Lung (tissue), 16 donors: ENCODE results near the gene OR5H1. TPM values are rescaled to one million over a fixed set of nuclear protein-coding genes. Genes with fewer than 3 reads are reported as not detected.

Experiments used
- ATAC-seq: fragments of 200-7000 bp; cut with Tn5 transposase; one replicate; pipeline ENCODE4 v1.9.1; 2020; ENCODE audit warnings: moderate number of reproducible peaks; ENCODE audit not compliant: insufficient read depth, low FRiP score
- DNase-seq, 3 donors: peaks; one replicate each; pipeline ENCODE4 v3.0.0-alpha.2; 2013 to 2017
- H3K27ac ChIP-seq, 2 donors: one replicate each; pipeline ENCODE4 v1.5.1; 2013; ENCODE audit warnings: mild to moderate bottlenecking in 2 of 2, moderate library complexity in 2 of 2, control low read depth in 1 of 2, inconsistent platforms in 1 of 2, low read depth in 1 of 2, low read length in 1 of 2
- H3K27me3 ChIP-seq, 3 donors: one replicate each; pipeline ENCODE4 v1.5.1; 2013; ENCODE audit warnings: low read length in 2 of 3; ENCODE audit not compliant: control insufficient read depth in 3 of 3, insufficient read depth in 3 of 3
- H3K36me3 ChIP-seq, 4 donors: one replicate each; pipeline ENCODE4 v1.5.1; 2013; ENCODE audit warnings: low read length in 4 of 4, mild to moderate bottlenecking in 1 of 4, moderate library complexity in 1 of 4; ENCODE audit not compliant: control insufficient read depth in 4 of 4, insufficient read depth in 4 of 4
- H3K4me1 ChIP-seq, 5 donors: one replicate each; pipeline ENCODE4 v1.5.1; 2013; ENCODE audit warnings: low read length in 5 of 5, mild to moderate bottlenecking in 2 of 5, moderate library complexity in 1 of 5; ENCODE audit not compliant: control insufficient read depth in 5 of 5, insufficient read depth in 5 of 5
- H3K4me3 ChIP-seq: one replicate; pipeline ENCODE4 v1.5.1; 2013; ENCODE audit warnings: mild to moderate bottlenecking, control low read depth, moderate library complexity
- H3K9ac ChIP-seq, 2 donors: one replicate each; pipeline ENCODE4 v1.5.1; 2013; ENCODE audit warnings: low read length in 2 of 2, control low read depth in 1 of 2; ENCODE audit not compliant: insufficient read depth in 1 of 2
- H3K9me3 ChIP-seq, 4 donors: one replicate each; pipeline ENCODE4 v1.5.1; 2013; ENCODE audit warnings: low read length in 3 of 4, mild to moderate bottlenecking in 1 of 4, moderate library complexity in 1 of 4; ENCODE audit not compliant: control insufficient read depth in 4 of 4, insufficient read depth in 3 of 4
- WGBS, 2 donors: extraction: QIAGEN DNeasy Blood & Tissue Kit; methylation state at CpG; one replicate each; pipeline ENCODE4 v1.1.7; 2013; 5-methylcytosine and 5-hydroxymethylcytosine counted together
- long read RNA-seq, 5 donors: transcript quantifications; one replicate each; lab custom pipeline, GENCODE V29; 2026
- polyA plus RNA-seq, 2 donors: library from polyadenylated mRNA; stranded (reverse); fragments of 200-250 nt; gene quantifications; one replicate each; pipeline ENCODE4 v1.2.1, GENCODE V29; 2013
- total RNA-seq, 2 donors: library from RNA; depleted of rRNA in 1 of 2; stranded (reverse); fragments of >200 nt in 1 of 2; gene quantifications; one replicate each; pipeline ENCODE4 v1.2.1, GENCODE V29; 2014 to 2021
- TF ChIP-seq, protein P1 (sequence below): IDR thresholded peaks from 2 replicates; pipeline ENCODE4 v1.5.1; 2012; ENCODE audit warnings: mild to moderate bottlenecking; ENCODE audit errors: control extremely low read depth, extremely low read depth
- donor health status: control.
- donor health status: control.
- donor health status: Bipolar disorder and iron deficiency.
- donor health status: healthy.
- donor health status: DM: yes; HTN: yes; CAD: no.

OR5H1 gene
- total RNA-seq (not detected), polyA plus RNA-seq (not detected)
- long read RNA-seq, donor 1: 0 reads
- long read RNA-seq, donor 2: 0 reads
- long read RNA-seq, donor 3: 0 reads
- long read RNA-seq, donor 4: 0 reads
- long read RNA-seq, donor 5: 0 reads

DNA sequence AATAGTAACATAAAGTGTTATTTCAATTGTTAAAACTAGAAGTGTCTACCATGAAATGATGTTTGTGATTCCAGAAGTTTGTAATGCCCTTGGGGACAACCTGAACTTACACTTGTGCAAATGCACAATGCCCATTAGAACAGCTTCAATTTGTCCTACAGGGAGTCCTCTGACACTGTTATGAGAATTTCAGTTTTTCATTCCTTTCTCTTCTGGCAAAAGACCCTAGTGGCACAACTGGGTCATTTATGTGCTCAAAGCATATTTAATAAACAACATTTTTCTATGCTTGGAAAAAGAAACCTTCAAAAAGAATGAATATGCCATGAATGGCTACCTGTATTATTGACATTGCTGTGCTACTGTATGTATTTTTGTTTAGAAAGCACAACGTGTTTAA, at the start of gene OR5H1:
OR5H1 (plus strand) TSS at position 301 of the 400 bp plus-strand sequence. CDS start 1,977 bp downstream, outside the sequence.
- DNase-seq (no peak), ATAC-seq (no peak)
- TF ChIP-seq, protein P1, sequence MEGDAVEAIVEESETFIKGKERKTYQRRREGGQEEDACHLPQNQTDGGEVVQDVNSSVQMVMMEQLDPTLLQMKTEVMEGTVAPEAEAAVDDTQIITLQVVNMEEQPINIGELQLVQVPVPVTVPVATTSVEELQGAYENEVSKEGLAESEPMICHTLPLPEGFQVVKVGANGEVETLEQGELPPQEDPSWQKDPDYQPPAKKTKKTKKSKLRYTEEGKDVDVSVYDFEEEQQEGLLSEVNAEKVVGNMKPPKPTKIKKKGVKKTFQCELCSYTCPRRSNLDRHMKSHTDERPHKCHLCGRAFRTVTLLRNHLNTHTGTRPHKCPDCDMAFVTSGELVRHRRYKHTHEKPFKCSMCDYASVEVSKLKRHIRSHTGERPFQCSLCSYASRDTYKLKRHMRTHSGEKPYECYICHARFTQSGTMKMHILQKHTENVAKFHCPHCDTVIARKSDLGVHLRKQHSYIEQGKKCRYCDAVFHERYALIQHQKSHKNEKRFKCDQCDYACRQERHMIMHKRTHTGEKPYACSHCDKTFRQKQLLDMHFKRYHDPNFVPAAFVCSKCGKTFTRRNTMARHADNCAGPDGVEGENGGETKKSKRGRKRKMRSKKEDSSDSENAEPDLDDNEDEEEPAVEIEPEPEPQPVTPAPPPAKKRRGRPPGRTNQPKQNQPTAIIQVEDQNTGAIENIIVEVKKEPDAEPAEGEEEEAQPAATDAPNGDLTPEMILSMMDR: no peak
- no peak within 1 kb of the TSS for H3K4me3 ChIP-seq
- H3K4me1 ChIP-seq: no peaks in the 10 kb centered on the region
- H3K27ac ChIP-seq: no peak within 1 kb of the TSS
- no peaks in the 10 kb centered on the region for H3K9me3 ChIP-seq
- 66 to 83% methylated on average over 1 of the region's 1 CpG for WGBS, 2 donors
- H3K36me3 ChIP-seq: no peaks in the 10 kb centered on the region
- no peak within 1 kb of the TSS for H3K9ac ChIP-seq
- no peaks in the 10 kb centered on the region for H3K27me3 ChIP-seq

DNA sequence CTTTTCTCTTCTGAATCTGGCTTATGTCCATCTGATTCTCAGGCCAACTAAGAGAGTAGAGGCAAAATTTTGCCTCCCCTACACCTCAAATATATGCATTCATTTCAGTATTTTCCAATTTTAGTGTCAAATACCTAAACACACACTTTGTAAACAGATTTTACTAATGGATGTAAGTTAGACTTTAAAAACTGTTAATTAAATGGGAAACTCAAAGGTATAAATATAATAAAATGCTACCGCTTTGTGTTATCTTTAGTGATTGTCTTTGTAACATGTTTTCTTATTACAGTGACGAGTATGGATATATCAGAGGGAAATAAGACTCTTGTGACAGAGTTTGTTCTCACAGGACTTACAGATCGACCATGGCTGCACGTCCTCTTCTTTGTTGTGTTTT, 43.6 kb upstream of the OR5H1 start, which contains the start of gene OR5AC2:
OR5AC2 (plus strand) TSS at position 301 of the 400 bp plus-strand sequence; CDS start at position 301, 0 bp downstream.
- WGBS, 2 donors: 90 to 94% methylated on average over 4 of the region's 4 CpGs
- Histone ChIP-seq H3K36me3 (no peaks in the 10 kb centered on the region), H3K27me3 (no peaks in the 10 kb centered on the region), H3K4me1 (no peaks in the 10 kb centered on the region), H3K27ac (no peak within 1 kb of the TSS), H3K4me3 (no peak within 1 kb of the TSS), H3K9ac (no peak within 1 kb of the TSS), H3K9me3 (no peaks in the 10 kb centered on the region)
- TF ChIP-seq, protein P1: no peak
- no peak for ATAC-seq
- no peak for DNase-seq

DNA sequence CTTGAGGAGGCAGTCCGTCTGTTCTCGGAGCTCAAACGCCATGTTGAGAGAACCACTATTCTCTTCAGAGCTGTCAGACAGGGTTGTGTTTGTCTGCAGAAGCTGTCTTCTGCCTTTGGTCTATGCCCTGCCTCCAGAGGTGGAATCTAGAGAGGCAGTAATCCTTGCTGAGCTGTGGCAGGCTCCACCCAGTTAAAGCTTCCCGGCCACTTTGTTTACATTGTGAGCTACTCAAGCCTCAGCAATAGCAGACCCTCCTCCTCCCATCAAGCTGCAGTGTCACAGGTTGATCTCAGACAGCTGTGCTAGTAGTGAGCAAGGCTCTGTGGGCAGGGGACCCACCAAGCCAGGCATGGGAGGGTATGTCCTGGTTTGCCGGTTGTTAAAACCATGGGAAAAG, 34.6 kb upstream of the OR5H1 start:
- H3K27me3 ChIP-seq: no peaks in the 10 kb centered on the region
- H3K9ac ChIP-seq: no peak overlapping the region
- H3K4me1 ChIP-seq: no peaks in the 10 kb centered on the region
- H3K27ac ChIP-seq: no peak overlapping the region
- DNase-seq (peak in 1 of 3 donors; percentile 0), ATAC-seq (no peak)
- H3K4me3 ChIP-seq: no peak overlapping the region
- H3K9me3 ChIP-seq: peaks cover 0 to 6% (median 0%) of the 10 kb centered on the region in 4 donors
- 68 to 73% methylated on average over 5 of the region's 5 CpGs for WGBS, 2 donors
- TF ChIP-seq, protein P1: no peak
- H3K36me3 ChIP-seq: no peaks in the 10 kb centered on the region

DNA sequence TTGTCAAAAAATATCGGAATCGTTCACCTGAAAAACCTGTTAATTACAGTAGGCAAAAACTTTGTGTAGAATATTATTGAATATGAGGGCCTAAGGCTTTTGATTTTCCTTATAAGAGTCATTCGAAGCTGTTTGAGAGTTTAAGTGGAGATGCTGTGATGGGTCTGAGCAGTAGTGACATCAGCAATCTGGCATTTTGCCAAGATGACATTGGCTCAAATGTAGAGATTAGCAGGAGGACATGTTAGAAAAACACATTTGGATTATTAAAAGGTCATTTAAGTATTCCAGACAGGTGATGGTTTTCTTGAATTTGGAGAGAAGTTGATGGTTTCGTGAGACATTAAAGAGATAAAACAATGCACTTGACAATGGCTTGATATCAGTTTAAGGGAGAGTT, 30.7 kb upstream of the OR5H1 start:
- H3K4me3 ChIP-seq: no peak overlapping the region
- no peak overlapping the region for H3K27ac ChIP-seq
- no peaks in the 10 kb centered on the region for H3K4me1 ChIP-seq
- H3K9ac ChIP-seq: no peak overlapping the region
- H3K27me3 ChIP-seq: no peaks in the 10 kb centered on the region
- ATAC-seq: no peak
- DNase-seq: no peak
- H3K36me3 ChIP-seq: no peaks in the 10 kb centered on the region
- H3K9me3 ChIP-seq: peaks cover 0 to 6% (median 0%) of the 10 kb centered on the region in 4 donors
- 80 to 87% methylated on average over 4 of the region's 4 CpGs for WGBS, 2 donors
- TF ChIP-seq, protein P1: no peak
